Measurements from ENCODE around the gene EIF6.

EIF6 gene

DNA sequence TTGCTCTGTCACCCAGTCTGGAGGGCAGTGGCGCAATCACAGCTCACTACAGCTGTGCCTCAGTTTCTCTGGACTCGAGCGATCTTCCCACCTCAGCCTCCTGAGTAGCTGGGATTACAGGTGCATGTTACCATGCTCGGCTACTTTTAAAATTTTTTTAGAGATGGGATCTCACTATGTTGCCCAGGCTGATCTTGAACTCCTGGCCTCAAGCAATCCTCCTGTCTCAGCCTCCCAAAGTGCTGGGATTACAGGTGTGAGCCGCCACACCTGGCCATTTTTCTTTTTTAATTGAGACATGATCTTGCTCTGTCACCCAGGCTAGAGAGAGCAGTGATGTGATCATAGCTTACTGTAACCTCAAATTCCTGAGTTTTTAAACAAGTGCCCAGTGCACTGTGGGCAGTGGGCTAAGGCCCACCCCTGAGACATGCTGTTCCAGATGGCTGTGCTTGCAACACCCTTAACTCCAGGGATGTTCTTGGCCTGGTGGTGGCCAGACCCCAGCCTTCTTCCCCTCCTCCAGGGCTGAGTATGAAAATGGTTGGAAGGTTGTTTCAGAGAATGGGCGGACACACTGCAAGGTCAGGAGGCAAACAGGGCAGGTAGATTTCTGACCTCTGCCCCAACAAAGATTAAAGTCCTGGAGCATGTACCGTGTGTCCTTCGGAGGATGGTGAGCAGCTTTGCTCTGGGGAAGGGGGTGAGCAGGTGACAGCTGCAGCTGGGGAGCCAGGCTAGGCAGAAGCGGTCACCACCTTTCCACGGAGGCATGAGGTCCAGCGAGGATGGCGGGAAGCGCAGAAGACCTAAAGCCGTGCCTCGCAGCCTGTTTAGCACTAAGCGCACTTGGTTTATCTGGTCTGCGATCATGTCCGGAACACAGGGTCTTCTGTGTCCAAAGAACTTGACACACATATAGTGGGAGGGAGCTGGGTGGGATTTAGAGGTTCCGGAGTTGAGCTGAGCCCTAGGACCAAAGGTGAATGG lies 9.0 kb upstream of the EIF6 start:
- DNase-seq (ENCODE audit: low spot score) = no peak

DNA sequence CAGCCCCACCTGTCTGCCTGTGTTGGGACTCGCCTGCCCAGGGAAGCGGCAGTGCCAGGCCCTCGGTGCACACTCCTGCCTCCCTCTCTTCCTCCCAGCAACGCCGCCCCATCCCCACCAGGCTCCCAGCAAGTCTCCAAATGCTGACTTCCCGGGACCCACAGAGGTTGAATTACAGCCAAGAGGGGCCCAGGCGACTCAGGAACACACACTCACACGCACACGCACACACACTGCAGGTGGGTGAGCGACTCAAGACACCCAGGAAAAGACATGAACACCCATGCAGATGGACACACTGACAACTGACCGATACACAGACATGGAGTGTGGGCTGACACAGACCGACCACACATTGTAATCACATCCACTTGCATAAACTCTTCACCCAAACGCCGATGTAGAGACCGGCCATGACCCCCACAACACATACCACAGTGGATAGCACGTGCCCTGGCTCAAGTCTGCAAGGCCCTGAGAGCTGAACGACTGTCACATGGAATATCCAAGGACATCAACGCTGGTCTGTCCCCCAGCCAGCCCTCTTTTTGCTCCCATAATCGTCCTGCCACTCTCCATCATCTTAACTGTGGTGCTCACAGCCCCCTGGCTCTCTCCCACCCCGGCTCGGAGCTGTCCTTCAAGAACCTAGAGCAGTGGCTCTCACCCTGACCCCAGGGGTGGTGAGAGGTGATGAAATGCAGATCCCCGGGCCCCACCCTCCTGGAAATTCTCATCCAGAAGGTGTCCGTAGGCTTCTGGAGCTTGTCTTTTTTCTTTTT lies 8.1 kb upstream of the EIF6 start:
- DNase-seq (ENCODE audit: low spot score) = no peak

DNA sequence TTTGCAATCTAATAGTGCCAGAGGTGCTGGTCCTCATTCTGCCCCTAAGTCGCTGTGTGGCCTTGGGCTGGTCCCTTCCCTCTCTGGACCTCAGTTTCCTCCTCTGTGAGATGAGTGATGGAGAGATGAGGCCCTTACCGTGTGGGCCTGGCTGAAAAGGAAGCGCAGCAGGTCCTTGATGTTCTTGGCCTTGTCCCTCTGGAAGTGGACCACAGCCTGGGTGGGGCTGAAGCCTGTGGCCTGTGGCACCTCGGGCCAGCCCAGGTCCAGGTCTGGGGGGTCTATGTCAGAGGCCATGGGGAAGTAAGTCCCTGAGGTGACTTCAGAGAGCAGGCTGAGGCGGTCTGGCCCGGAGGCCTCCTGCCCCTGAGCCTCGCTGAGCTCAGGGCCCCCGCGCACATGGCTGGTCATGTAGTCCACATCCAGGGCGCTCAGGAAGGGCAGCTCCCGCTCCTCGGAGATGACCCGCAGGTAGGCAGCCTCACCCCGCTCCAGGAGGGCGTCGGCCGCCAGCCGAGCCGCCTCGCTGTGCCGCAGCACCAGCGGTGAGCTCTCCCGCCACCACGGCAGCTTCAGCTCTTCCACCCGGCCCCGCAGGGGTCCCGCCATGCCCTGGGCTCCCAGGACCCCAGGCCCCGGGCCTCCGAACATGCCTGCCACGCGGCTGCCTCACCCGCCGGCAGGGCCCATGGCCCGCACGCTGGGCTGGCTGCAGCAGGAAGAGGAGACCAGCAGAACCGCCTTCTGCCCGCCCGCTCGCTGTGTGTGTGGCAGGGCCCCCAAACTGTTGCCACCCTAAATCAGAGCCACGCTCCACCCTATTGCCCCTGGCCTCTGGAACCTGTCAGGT lies 7.3 kb upstream of the EIF6 start, which contains the start of gene FAM83C:
TSS of gene FAM83C (minus strand) at position 772 of the 850 bp plus-strand sequence. CDS start at position 651, 121 bp downstream.
- no peak for DNase-seq (ENCODE audit: low spot score)

DNA sequence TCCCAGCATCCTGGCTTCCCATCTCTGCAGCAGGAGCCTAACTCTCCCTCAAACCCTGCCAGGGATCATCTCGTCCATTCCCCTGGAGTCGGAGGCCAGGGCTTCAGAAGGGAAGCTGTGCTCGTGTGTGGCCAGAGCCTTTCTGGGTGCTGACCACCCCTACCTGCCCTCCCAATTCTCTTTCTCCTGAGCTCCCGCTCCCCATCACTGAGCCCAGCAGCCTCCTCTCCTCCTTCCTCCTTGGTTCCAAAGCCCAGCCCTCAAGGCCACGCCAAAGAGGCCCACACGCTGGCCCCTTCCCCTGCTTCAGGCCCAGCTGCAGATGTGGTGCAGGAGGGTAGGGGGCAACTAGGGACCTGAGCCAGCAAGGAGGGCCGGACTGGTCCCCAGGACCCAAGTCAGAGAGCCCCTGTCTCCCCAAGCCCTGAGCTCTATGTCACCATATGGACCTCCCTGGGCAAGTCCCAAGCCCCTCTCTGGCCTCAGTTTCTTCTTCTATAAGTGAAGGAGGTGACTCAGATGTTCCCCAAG lies 6.4 kb upstream of the EIF6 start:
- DNase-seq (ENCODE audit: low spot score) = no peak

DNA sequence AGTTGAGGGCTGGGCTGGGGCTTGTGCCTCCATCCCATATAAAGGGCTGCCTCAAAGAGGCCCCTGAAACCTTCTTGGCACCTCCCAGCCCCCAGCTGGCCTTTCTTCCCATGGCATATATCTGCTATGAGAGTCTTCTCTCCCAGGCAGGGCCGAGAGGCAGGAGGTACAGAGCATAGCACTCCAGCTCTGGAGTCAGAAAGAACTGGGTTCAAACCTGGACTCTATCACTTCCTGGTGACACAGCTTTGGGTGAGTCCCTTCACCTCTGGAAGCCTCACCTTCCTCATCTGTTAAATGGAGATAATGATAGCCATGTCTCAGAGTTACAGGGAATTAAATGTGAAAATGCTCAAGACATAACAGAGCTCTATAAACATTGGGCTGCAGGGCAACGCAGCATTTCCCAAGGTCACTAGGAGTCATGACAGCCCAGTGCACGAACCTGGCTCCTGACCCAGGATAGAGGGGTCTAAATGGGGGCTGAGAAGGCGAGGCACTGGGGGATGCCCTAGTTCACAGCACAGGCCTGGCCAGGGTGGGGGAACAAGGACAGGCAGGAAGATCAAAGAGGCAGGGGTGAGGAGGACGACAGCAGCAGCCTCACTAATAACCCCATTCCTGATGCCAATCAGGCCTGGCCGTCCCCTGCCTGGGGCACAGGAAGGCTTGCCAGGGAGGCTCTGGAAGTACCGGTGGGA lies 5.8 kb upstream of the EIF6 start:
- DNase-seq (ENCODE audit: low spot score) = no peak

DNA sequence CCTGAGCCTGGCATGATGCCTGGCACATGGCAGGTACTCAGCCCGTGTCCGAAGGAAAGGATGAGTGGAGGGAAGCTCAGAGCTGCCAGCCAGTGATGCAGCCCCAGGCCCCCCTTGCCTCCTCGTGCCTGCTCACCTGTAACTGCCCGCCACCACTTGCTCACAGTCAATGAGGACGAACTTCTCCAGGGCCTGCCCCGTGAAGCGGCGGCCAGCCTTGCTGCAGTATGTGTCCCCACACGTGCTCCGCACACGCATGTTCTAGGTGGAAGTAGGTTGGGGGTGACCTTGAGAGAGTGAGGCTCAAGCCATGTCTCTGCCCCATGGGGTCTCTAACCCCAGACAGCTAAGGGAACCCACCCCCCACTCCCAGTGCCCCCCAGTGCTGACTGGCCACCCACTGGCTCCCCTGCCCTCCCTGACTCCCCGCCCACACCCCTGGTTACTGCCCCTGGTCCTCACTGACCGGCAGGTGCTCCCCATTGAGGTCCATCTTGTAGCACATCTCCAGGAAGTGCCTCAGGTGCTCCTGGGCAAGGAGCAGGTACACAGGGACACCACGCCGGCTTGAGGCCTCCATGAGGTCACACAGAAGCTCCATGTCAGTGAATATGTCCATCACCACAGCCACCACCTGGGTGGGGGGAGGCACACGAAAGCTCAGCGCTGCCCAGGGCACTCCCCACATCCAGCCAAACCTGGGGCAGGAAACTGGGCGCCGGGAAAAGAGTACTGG lies 3.9 kb upstream of the EIF6 start:
- no peak for DNase-seq (ENCODE audit: low spot score)

DNA sequence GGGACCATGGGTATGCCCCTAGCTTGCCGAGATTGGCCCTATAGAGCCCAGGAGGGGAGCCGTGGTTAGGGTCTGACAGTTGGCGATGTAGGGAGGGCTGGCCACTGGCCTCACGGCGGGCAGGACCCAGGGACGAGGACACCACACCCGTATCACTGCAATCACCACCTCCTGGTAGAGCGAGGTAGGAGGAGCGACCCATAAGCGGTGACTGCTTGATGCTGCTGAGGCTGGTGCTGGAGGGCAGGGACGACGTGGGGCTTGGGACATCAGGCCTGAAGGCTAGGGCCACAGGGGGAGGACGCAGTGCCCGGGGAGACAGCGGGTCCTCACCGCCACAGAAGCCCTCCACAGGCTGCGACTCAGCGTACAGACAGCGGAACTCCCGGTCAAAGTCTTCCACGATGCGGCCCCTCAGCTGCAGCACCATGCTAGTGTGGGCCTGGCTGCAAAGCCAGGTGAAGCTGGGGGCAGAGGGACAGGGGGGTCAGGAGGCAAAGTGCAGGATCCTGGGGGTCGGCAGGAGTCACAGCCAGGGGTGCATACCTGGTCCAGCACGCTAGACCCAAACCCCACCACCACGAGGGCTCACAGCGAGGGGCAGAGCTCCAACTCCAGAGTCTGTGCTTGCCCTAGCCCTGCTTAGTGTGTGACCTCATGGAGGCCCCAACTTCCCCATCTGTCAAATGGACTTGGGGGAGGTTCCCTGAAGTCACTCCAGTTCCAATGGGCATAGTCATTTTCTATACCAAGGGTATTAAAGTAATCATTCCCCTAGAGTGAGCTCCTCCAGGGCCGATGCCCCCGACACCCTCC lies 3.1 kb upstream of the EIF6 start:
- DNase-seq (ENCODE audit: low spot score) = no peak

DNA sequence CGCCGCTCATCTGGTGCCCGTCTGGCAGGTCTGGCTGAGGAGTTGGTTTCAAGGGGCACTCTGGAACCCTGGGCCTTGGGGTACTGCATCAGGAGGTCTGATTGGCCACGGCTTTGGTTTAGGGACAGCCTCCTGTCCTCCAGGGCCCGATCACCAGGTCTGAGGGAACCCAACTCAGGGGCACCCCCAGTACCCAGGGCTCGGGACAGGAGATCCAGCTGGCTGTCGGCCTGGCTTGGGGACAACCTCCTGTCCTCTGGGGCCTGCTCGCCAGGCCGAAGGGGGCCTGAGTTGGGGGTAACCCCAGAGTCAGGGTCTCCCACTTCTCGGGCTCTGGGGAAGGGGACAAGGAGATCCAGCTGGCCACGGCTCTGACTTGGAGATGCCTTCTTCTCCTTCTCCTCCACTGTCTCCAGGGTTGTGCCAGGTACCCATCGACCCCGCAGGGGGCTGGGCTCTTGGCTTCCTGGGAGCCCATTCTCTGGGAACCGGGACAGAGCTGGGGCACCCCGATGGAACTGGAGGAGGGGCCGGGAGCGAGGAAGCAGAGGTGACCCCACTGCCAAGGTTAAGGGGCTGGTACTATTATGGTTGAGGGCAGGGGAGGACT lies 2.4 kb upstream of the EIF6 start:
- DNase-seq (ENCODE audit: low spot score) = no peak

DNA sequence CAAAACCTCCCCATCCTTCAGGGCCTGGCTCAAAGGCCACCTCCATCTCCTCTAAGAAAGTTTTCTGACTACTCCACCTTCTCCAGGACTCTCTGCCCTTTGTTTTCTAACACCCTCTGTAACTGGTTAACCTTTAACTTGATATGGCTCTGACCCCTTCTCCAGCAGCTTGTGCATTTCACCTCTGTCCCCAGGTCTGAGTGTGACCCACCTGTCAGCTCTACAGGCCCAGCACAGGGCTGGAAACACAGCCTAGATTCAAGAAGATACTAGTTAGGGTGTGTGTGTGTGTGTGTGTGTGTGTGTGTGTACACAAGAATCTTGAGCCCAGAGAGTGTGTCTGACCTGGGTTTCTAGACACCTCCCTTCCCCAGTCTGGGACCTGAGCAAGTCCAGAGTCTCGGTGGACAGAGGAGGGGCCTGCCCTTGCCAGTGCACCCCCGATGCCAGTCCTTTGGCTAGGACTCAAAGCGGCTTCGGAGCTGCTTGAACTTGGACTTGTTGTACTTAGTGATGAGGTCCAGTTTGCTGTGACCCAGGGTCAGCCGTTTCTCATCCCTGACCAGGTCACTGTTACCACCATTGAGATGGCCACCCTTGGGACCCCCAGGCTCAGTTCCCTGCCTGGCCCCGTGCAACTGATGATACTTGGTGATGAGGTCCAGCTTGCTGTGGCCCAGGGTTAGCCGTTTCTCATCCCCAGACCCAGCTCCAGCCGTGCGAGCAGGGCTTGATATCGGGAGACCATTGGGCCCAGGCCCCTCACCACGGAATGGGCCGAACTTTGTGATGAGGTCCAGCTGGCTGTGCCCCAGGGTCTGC lies 1.7 kb upstream of the EIF6 start:
- DNase-seq (ENCODE audit: low spot score) = no peak

DNA sequence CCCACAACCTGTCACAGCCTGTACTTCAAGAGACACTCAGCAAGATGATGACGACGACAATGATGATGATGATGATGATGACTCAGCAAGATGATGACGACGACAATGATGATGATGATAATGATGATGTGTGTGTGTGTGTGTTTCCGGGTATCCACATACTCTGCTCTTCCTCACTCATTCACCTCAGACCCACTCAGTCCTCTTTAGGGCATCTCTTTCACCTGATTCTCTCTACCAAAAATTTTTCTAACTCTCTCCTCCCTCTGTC lies 1.2 kb upstream of the EIF6 start:
- DNase-seq (ENCODE audit: low spot score) = no peak

DNA sequence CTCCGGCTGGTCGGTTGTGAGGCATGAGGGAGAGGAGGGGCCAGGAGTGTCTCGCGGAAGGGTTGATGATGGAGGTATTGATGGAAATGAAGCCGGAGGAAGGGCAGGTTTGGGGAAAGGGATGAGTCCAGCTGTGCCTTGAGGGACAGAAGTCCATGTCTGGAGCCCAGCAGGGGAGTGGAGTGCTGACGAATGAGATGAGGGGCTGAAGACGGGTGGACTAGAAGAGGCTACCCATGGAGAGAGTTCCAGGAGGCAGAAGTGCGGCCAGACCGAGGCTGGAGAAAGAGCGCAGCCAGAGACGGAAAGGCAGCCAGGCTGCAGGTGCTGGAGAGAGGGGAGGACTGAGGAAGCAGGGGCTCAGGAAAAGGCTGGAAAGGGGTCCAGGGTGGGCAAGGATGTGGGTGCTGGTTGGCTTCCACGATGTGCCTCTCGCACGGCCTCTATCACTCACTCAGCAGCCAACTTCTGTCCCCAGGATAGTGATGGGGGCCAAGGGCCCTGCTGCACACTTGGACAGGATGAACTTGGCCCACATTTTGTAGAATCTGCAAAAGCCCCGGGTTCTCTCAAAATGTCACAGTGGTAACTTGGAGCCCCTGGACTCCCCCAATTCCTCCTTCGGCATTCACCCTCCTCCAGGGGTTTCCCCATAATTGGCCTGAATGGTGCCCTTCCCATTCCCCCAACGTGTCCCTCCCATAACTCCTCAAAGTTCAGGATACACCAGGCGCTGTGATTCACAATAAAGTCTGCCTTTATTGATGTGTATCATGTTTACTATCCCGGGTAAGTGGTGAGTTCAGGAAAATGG lies 627 bp upstream of the EIF6 start:
- no peak for DNase-seq (ENCODE audit: low spot score)

DNA sequence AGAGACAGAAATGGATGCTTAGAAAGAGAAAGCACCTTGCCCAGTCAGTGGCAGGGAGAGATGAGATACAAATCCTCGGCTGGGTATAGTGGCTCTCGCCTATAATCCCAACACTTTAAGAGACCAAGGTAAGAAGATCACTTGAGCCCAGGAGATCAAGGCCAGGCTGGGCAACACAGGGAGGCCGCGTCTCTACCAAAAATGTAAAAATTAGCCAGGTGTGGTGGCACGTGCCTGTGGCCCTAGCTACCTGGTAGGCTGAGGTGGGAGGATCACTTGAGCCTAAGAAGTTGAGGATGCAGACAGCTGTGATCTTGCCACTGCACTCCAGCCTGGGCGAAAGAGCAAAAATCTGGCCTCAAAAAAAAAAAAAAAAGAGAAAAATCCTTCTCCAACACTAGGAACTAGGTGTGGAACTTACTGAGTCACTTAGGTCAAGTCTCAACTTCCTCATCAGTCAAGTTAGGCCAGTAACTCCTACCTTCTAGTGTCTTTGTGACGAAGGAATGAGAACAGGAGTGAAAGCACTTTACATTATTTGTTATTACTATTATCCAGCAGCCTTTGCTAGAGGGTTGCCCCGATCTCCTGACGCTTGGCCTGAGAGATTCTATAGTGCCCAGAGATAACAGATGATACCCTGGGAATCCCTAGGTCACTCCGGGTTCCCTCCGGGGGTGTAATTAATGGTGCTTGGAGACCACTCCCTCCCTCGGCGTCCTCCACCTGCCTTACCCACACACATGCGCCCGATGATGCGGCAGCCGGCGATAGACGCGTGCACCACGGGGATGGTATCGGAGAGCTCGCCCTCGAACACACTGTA lies 918 bp downstream of the EIF6 start:
- no peak for DNase-seq (ENCODE audit: low spot score)

DNA sequence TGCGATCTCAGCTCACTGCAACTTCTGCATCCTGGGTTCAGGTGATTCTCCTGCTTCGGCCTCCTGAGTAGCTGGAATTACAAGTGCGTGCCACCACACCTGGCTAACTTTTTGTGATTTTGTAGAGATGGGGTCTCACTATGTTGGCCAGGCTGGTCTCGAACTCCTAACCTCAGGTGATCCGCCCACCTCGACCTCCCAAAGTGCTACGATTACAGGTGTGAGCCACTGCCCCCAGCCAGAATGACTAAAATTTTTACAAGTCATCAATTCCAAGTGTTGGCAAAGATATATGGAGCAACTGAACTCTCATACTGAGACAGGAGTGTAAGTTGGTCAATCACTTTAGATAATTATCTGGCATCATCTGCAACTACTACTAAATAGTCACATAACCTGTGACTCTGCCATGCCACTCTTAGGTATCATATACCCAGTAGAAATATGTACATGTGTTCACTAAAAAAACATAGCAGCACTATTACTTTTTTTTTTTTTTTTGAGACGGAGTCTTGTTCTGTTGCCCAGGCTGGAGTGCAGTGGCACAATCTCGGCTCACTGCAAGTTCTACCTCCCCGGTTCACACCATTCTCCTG lies 3.0 kb downstream of the EIF6 start:
- no peak for DNase-seq (ENCODE audit: low spot score)

DNA sequence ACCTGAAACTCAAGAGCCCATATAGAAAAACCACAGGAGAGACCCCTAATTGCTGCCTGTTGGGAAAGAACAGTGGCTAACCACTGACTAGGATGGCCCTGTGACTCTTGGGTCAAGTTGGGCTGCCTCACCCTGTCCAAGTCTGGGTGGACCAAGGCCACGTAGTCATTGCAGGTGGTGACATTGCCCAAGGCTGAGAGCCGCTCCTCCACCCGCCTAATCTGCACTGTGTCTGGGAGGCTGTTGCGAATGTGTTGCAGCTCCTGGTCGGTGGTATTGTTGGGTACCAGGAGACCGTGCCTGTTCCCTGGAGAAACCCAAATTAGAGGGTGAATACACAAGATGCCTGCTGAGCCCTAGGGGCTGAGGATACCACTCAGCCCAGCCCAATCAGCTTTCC lies 4.0 kb downstream of the EIF6 start:
- no peak for DNase-seq (ENCODE audit: low spot score)

DNA sequence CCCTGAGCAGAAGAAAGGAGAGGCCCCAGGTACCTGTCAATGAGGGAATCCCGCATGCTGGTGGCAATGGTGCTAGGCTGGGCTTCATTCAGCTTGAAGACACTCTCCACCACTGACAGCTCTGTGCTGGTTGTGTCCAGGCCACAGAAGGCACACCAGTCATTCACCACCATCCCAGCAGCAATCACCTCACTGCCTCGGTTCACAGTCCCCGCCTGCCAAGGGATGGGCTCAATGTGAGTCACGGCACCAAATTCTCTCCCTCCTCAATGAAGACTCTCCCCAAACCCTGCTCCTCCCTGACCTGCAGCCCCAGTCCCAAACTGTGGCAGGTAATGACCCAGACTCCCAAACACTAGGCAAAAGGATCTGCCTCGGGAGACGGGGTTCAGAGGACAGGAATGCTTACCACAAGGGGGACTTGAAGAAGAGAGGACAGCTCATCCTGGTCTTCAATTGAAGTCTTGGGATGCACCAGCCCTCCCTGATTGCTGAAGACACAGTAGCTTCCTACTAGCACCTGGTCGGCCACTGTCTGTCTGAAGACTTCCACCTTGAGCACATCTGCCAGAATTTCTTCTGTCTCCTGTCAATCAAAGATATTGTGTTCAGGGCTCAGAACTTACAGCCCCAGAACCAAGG lies 4.9 kb downstream of the EIF6 start:
- no peak for DNase-seq (ENCODE audit: low spot score)

DNA sequence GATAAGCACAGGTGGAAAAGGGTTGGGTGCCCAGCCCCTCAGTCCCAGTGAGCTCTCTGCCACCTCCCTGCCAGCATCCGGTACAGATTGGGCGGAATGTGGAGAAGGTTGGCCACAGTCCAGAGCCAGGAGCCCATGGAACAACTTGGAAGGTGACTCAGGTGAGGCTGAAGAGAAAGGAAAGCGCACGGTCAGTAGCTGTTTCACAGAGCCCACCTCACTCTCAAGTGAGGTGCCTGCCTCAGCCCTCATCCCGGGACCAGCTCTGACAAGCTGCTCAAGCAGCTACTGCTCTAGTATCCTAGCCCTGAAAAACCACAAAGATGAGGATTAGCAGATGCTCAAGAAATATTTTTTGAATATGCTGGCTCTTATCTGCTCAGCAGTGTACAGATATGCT lies 5.5 kb downstream of the EIF6 start:
- no peak for DNase-seq (ENCODE audit: low spot score)

Measured in Ammon's horn (tissue), 1 donor.